Ovary (tissue), 9 donors: ENCODE results near the gene MYBPC2. TPM values are rescaled to one million over a fixed set of nuclear protein-coding genes. Genes with fewer than 3 reads are reported as not detected.

Experiments
- DNase-seq, 5 donors: peaks; one replicate each; pipeline ENCODE4 v3.0.0-alpha.2; 2019 to 2020
- H3K27ac ChIP-seq, 2 donors: fragments of 200-600 bp; one replicate each; pipeline versions ENCODE4 v1.5.1 to v1.8.0; 2019 to 2022
- H3K27me3 ChIP-seq: fragments of 200-600 bp; one replicate; pipeline ENCODE4 v1.8.0; 2022
- H3K36me3 ChIP-seq: fragments of 200-600 bp; sonication (generic); one replicate; pipeline ENCODE4 v1.5.1; 2019
- H3K4me1 ChIP-seq: one replicate; pipeline ENCODE4 v1.8.1; 2013; ENCODE audit warnings: mild to moderate bottlenecking, moderate library complexity; ENCODE audit not compliant: insufficient read depth
- H3K4me3 ChIP-seq: fragments of 200-600 bp; sonication (generic); one replicate; pipeline ENCODE4 v1.5.1; 2017
- H3K9me3 ChIP-seq, 2 donors: fragments of 200-600 bp in 1 of 2; sonication (generic) in 1 of 2; one replicate each; pipeline versions ENCODE4 v1.5.1 to v1.8.1; 2013 to 2019; ENCODE audit warnings: mild to moderate bottlenecking in 1 of 2, moderate library complexity in 1 of 2
- EP300 ChIP-seq: sonication (generic); formaldehyde crosslinking; IDR thresholded peaks from one replicate; pipeline ENCODE4 v1.6.1; 2017; ENCODE audit warnings: antibody characterized with exemption
- POLR2A ChIP-seq: fragments of 450-650 bp; IDR thresholded peaks from one replicate; pipeline ENCODE4 v1.6.1; 2017; ENCODE audit warnings: antibody characterized with exemption, mild to moderate bottlenecking, moderate library complexity
- WGBS, 3 donors: extraction: QIAGEN DNeasy Blood & Tissue Kit in 1 of 3; methylation state at CpG; one replicate each; pipeline versions ENCODE4 v1.1.5 to v1.1.7; 2013 to 2017; 5-methylcytosine and 5-hydroxymethylcytosine counted together
- intact Hi-C, 4 donors: fragments of 100-400 bp; cut with DNase I; formaldehyde crosslinking; loops; one replicate each; pipeline versions ENCODE4 v1.11.0 to v1.15.1; 2022 to 2023
- polyA plus RNA-seq, 2 donors: library from polyadenylated mRNA; stranded (reverse); fragments of 200-250 nt in 1 of 2; fragments of 350-450 nt in 1 of 2; fragmentation: Illumina TruSeq in 1 of 2; extraction: RNeasy Lipid Tissue Mini Kit (QIAGEN cat#74804) in 1 of 2; gene quantifications; one replicate each; pipeline ENCODE4 v1.2.3, GENCODE V29; 2013 to 2014
- total RNA-seq, 7 donors: library from RNA; depleted of rRNA in 2 of 7; stranded (reverse); fragments of >200 nt in 2 of 7; fragmentation: NEBNext Ultra II Directional in 3 of 7; extraction: Animal tissue kit (Norgen Biotek cat#: 25700) in 3 of 7; gene quantifications; one replicate each; pipeline versions ENCODE4 v1.1.0 to v1.2.4, GENCODE V29; 2016 to 2023
- TF ChIP-seq, protein P1 (sequence below), 3 donors: fragments of 450-650 bp in 2 of 3; fragments of 200-600 bp in 1 of 3; IDR thresholded peaks; one replicate each; pipeline versions ENCODE4 v1.5.1 to v1.8.0; 2016 to 2022; ENCODE audit warnings: antibody characterized with exemption in 3 of 3, mild to moderate bottlenecking in 1 of 3
- donor health status: DM: no; HTN: no; CAD: no; lungs with moderate emphysema.
- donor health status: DM: no; HTN: no; CAD: no.
- donor health status: Bipolar disorder and iron deficiency.
- donor health status: DM: yes; HTN: yes; CAD: no.
- donor health status: DM: no; HTN: no; CAD: no.
- donor health status: DM: yes; HTN: yes; CAD: no.

The MYBPC2 gene
- total and polyA plus RNA-seq, 9 donors = 0.05 to 0.28 (median 0.10) TPM; not detected in 5

- Histone ChIP-seq H3K27me3 (no peaks in the 10 kb centered on the region), H3K4me3 (no peak overlapping the region), H3K9me3 (no peaks in the 10 kb centered on the region), H3K27ac (no peak overlapping the region), H3K36me3 (no peaks in the 10 kb centered on the region), H3K4me1 (no peaks in the 10 kb centered on the region)
- TF ChIP-seq EP300 (no peak), POLR2A (no peak)
- TF ChIP-seq, protein P1, sequence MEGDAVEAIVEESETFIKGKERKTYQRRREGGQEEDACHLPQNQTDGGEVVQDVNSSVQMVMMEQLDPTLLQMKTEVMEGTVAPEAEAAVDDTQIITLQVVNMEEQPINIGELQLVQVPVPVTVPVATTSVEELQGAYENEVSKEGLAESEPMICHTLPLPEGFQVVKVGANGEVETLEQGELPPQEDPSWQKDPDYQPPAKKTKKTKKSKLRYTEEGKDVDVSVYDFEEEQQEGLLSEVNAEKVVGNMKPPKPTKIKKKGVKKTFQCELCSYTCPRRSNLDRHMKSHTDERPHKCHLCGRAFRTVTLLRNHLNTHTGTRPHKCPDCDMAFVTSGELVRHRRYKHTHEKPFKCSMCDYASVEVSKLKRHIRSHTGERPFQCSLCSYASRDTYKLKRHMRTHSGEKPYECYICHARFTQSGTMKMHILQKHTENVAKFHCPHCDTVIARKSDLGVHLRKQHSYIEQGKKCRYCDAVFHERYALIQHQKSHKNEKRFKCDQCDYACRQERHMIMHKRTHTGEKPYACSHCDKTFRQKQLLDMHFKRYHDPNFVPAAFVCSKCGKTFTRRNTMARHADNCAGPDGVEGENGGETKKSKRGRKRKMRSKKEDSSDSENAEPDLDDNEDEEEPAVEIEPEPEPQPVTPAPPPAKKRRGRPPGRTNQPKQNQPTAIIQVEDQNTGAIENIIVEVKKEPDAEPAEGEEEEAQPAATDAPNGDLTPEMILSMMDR (IDR thresholded peaks at IDR 0.05) = no peak
- intact Hi-C loops = loop anchor here in 1 of 4 donors (10.0 kb wide), 1 partner anchor 100 kb away; the partner anchor contains the start of gene NAPSA
- WGBS, 3 donors = 79 to 90% (median 82%) methylated on average over 13 of the region's 13 CpGs
- DNase-seq = no peak
Measured at GRCh38 chr19:50465000-50465399, 32.3 kb downstream of the MYBPC2 start.

GRCh38 chr19:50465986-50466705 is 33.5 kb downstream of the MYBPC2 start:
- no peak for DNase-seq
- WGBS, 3 donors = 52 to 59% (median 59%) methylated on average over 29 of the region's 29 CpGs
- Histone ChIP-seq H3K4me1 (no peaks in the 10 kb centered on the region), H3K9me3 (no peaks in the 10 kb centered on the region), H3K27me3 (no peaks in the 10 kb centered on the region), H3K4me3 (no peak overlapping the region), H3K27ac (no peak overlapping the region), H3K36me3 (no peaks in the 10 kb centered on the region)
- TF ChIP-seq POLR2A (no peak), EP300 (no peak)
- TF ChIP-seq, protein P1 (IDR thresholded peaks at IDR 0.05) = no peak
- intact Hi-C loops = loop anchor here in 1 of 4 donors (10.0 kb wide), 1 partner anchor 101 kb away; the partner anchor contains the start of gene NAPSA

DNA sequence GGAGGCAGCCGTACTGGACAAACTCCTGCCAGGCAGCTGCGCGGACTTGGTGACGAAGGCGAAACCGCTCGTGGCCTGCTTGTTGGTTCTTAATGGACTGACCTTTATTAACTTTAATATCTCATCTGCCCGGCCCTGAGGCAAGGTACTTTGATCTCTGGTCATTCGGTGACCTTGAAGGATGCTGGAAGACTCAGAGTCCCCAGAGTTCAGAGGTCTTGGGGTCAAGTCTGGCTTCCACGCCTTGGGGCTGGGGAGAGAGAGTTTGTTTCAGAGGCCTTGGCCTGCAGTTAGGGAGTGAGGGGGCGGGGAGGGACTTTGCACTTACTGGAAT is 34.0 kb downstream of the MYBPC2 start:
- no peak for DNase-seq
- no peak for TF ChIP-seq POLR2A
- TF ChIP-seq, protein P1 (IDR thresholded peaks at IDR 0.05) = no peak
- no peak for TF ChIP-seq EP300
- Histone ChIP-seq H3K27me3 (no peaks in the 10 kb centered on the region), H3K9me3 (no peaks in the 10 kb centered on the region), H3K36me3 (no peaks in the 10 kb centered on the region), H3K4me3 (no peak overlapping the region), H3K27ac (no peak overlapping the region), H3K4me1 (no peaks in the 10 kb centered on the region)
- 76 to 82% (median 81%) methylated on average over 11 of the region's 11 CpGs for WGBS, 3 donors
- intact Hi-C loops = loop anchor here in 1 of 4 donors (10.0 kb wide), 1 partner anchor 102 kb away; the partner anchor contains the start of gene NAPSA

GRCh38 chr19:50467566-50467965 is 34.9 kb downstream of the MYBPC2 start:
- no peaks in the 10 kb centered on the region for H3K27me3 ChIP-seq
- DNase-seq = no peak
- H3K36me3 ChIP-seq = no peaks in the 10 kb centered on the region
- no peak for TF ChIP-seq EP300
- TF ChIP-seq POLR2A = no peak
- TF ChIP-seq, protein P1 (IDR thresholded peaks at IDR 0.05) = no peak
- H3K27ac ChIP-seq = no peak overlapping the region
- H3K9me3 ChIP-seq = no peaks in the 10 kb centered on the region
- no peaks in the 10 kb centered on the region for H3K4me1 ChIP-seq
- 76 to 82% (median 81%) methylated on average over 18 of the region's 18 CpGs for WGBS, 3 donors
- H3K4me3 ChIP-seq = no peak overlapping the region
- intact Hi-C loops = loop anchor here in 1 of 4 donors (10.0 kb wide), 1 partner anchor 103 kb away; the partner anchor contains the start of gene NAPSA
